Neural progenitor cell (in vitro differentiated cells): ENCODE measurements around the gene ASAP2. TPM values are rescaled to one million over a fixed set of nuclear protein-coding genes. Genes with fewer than 3 reads are reported as not detected.
A peak's percentile ranks its signal among the peaks of the same experiment; 100 is the strongest.

ENCODE experiments used
- DNase-seq: peaks from one replicate; pipeline ENCODE4 v3.0.0-alpha.2; 2016; ENCODE audit warnings: low spot score
- H2AFZ ChIP-seq: fragments of 200-600 bp; sonication (generic); replicated peaks from 2 replicates; pipeline ENCODE4 v1.6.1; 2016; ENCODE audit warnings: antibody characterized with exemption
- H3F3A ChIP-seq: fragments of 200-600 bp; sonication (generic); 2 replicates; pipeline ENCODE4 v1.6.1; 2016; ENCODE audit warnings: antibody characterized with exemption, low read depth
- H3K27ac ChIP-seq: fragments of 200-600 bp; sonication (generic); 2 replicates; pipeline ENCODE4 v1.5.1; 2016; ENCODE audit warnings: mild to moderate bottlenecking
- H3K27me3 ChIP-seq: fragments of 200-600 bp; sonication (generic); 2 replicates; pipeline ENCODE4 v1.6.1; 2016; ENCODE audit warnings: mild to moderate bottlenecking, moderate library complexity
- H3K36me3 ChIP-seq: fragments of 200-600 bp; sonication (generic); 2 replicates; pipeline ENCODE4 v1.5.1; 2016
- H3K4me1 ChIP-seq: fragments of 200-600 bp; sonication (generic); 2 replicates; pipeline ENCODE4 v1.6.1; 2016; ENCODE audit warnings: mixed run types
- H3K4me2 ChIP-seq: fragments of 200-600 bp; sonication (generic); 2 replicates; pipeline ENCODE4 v1.6.1; 2016
- H3K4me3 ChIP-seq: fragments of 200-600 bp; sonication (generic); 2 replicates; pipeline ENCODE4 v1.5.1; 2016
- H3K79me2 ChIP-seq: fragments of 200-600 bp; sonication (generic); 2 replicates; pipeline ENCODE4 v1.6.1; 2016; ENCODE audit warnings: low read depth
- H3K9ac ChIP-seq: fragments of 200-600 bp; sonication (generic); 2 replicates; pipeline ENCODE4 v1.6.1; 2016
- H3K9me3 ChIP-seq: fragments of 200-600 bp; sonication (generic); 2 replicates; pipeline ENCODE4 v1.5.1; 2016; ENCODE audit warnings: low read depth
- H4K20me1 ChIP-seq: fragments of 200-600 bp; sonication (generic); 2 replicates; pipeline ENCODE4 v1.6.1; 2016; ENCODE audit warnings: low read depth
- H3K27ac Mint-ChIP-seq: 3 replicates; pipeline ENCODE4 v1.8.0; 2021; ENCODE audit warnings: mixed read lengths
- H3K27me3 Mint-ChIP-seq: 2 replicates; pipeline ENCODE4 v1.8.0; 2022; ENCODE audit warnings: low read depth, mild to moderate bottlenecking, inconsistent platforms, moderate library complexity, mixed read lengths; ENCODE audit not compliant: insufficient read depth
- H3K36me3 Mint-ChIP-seq: 3 replicates; pipeline ENCODE4 v1.8.0; 2021; ENCODE audit warnings: mixed read lengths
- H3K4me1 Mint-ChIP-seq: 3 replicates; pipeline ENCODE4 v1.8.0; 2021; ENCODE audit warnings: mixed read lengths
- H3K4me3 Mint-ChIP-seq: 3 replicates; pipeline ENCODE4 v1.8.0; 2021; ENCODE audit warnings: mild to moderate bottlenecking, moderate library complexity, mixed read lengths
- H3K9me3 Mint-ChIP-seq: 3 replicates; pipeline ENCODE4 v1.8.0; 2020; ENCODE audit warnings: mixed read lengths
- EZH2 ChIP-seq: fragments of 200-600 bp; sonication (generic); IDR thresholded peaks from 2 replicates; pipeline ENCODE4 v1.6.1; 2017; ENCODE audit warnings: antibody characterized with exemption, mild to moderate bottlenecking, moderate library complexity
- EZH2phosphoT487 ChIP-seq: fragments of 200-600 bp; sonication (generic); IDR thresholded peaks from 2 replicates; pipeline ENCODE4 v1.6.1; 2017; ENCODE audit warnings: antibody characterized with exemption
- total RNA-seq: library from RNA; depleted of rRNA; stranded (reverse); fragments of >200 nt; gene quantifications from 2 replicates; pipeline ENCODE4 v1.2.3, GENCODE V29; 2015; ENCODE audit warnings: low replicate concordance
- TF ChIP-seq, protein P1 (sequence below): fragments of 200-600 bp; sonication (generic); IDR thresholded peaks from 2 replicates; pipeline ENCODE4 v1.5.1; 2017; ENCODE audit warnings: antibody characterized with exemption, mild to moderate bottlenecking

The ASAP2 gene
- total RNA-seq, 1 donor from 2014 or later, result 31.7 TPM

DNA sequence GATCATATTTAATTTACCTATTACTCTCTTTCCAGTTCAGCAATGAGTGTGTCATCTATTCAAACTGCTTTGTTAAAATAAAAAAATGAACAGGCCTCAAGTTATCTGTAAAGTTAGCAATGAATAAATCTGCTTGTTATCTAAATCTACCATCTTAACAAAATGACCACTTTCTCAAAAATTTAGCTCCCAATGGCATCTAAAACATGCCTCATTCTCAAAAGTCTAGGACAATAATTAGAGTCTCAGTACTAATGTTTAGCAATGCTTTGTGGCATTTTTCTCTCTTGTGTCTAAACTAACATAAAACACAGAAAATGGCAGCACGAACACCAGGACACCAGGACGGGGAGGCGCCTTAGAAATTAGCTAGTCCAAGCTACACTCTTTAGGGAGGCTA, 3.6 kb upstream of the ASAP2 start:
- no peak overlapping the region for H3K27ac Mint-ChIP-seq
- no peaks in the 10 kb centered on the region for H3K9me3 ChIP-seq
- no peaks in the 10 kb centered on the region for H3K36me3 ChIP-seq
- H3K4me1 Mint-ChIP-seq, result peaks cover 32% of the 10 kb centered on the region
- peaks cover 10% of the 10 kb centered on the region for H3F3A ChIP-seq
- peaks cover 6% of the 10 kb centered on the region for H3K4me1 ChIP-seq
- DNase-seq, result no peak
- H4K20me1 ChIP-seq, result peaks cover 4% of the 10 kb centered on the region
- no peak overlapping the region for H3K4me2 ChIP-seq
- H3K4me3 Mint-ChIP-seq, result no peak overlapping the region
- H3K9ac ChIP-seq, result no peak overlapping the region
- TF ChIP-seq EZH2phosphoT487 (no peak), EZH2 (no peak)
- TF ChIP-seq, protein P1, sequence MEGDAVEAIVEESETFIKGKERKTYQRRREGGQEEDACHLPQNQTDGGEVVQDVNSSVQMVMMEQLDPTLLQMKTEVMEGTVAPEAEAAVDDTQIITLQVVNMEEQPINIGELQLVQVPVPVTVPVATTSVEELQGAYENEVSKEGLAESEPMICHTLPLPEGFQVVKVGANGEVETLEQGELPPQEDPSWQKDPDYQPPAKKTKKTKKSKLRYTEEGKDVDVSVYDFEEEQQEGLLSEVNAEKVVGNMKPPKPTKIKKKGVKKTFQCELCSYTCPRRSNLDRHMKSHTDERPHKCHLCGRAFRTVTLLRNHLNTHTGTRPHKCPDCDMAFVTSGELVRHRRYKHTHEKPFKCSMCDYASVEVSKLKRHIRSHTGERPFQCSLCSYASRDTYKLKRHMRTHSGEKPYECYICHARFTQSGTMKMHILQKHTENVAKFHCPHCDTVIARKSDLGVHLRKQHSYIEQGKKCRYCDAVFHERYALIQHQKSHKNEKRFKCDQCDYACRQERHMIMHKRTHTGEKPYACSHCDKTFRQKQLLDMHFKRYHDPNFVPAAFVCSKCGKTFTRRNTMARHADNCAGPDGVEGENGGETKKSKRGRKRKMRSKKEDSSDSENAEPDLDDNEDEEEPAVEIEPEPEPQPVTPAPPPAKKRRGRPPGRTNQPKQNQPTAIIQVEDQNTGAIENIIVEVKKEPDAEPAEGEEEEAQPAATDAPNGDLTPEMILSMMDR, result no peak
- H2AFZ ChIP-seq, result no peak overlapping the region
- no peak overlapping the region for H3K4me3 ChIP-seq
- H3K79me2 ChIP-seq, result peaks cover 11% of the 10 kb centered on the region
- H3K27ac ChIP-seq, result no peak overlapping the region
- peaks cover 31% of the 10 kb centered on the region for H3K27me3 ChIP-seq
- no peaks in the 10 kb centered on the region for H3K9me3 Mint-ChIP-seq
- no peaks in the 10 kb centered on the region for H3K36me3 Mint-ChIP-seq
- peaks cover 13% of the 10 kb centered on the region for H3K27me3 Mint-ChIP-seq

DNA sequence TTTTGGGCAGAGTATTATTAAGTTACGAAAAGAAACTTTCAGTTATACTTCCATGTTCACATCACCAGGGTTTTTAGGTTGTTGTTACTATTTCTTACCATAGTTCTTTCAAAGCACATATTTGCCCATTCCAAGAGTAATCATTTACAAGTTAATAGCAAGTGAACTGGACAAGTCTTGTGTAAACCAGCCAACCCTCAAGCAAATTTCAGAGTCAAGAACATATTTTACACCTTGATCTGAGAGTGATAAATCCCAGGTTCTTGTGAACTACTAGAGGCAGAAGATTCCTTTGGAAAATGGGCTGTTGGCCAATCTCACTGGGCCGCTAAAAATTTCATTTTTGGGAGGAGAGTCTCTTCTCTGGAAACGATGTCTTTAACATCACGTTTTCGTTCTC, 2.7 kb upstream of the ASAP2 start:
- TF ChIP-seq, protein P1, result no peak
- TF ChIP-seq EZH2phosphoT487, result no peak
- no peak for TF ChIP-seq EZH2

DNA sequence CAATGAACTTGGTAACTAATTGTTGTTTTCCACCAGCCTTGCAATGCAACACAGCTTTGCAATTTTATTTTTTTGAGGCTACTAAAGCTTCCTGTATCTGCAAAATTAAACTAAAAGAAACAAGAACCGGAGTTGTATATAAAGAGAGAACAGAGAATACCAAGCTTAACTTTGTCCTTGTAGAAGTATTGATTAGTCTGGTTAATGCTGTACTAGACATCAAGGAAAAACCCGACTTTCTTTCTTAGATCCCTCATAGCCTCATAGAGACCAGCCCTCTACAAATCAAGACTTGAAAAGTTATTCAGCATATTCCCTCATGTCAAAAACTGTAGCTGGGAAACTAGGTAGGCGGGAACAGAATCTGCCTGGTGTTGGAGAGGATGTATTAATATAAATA, 1.7 kb upstream of the ASAP2 start:
- Mint-ChIP-seq H3K27ac (no peak overlapping the region), H3K4me3 (peak overlapping the region; percentile 89), H3K9me3 (no peaks in the 10 kb centered on the region), H3K4me1 (peaks cover 42% of the 10 kb centered on the region), H3K36me3 (peaks cover 2% of the 10 kb centered on the region), H3K27me3 (peaks cover 13% of the 10 kb centered on the region)
- H3K79me2 ChIP-seq, result peaks cover 31% of the 10 kb centered on the region
- peaks cover 23% of the 10 kb centered on the region for H4K20me1 ChIP-seq
- H3K9me3 ChIP-seq, result no peaks in the 10 kb centered on the region
- TF ChIP-seq, protein P1, result no peak
- TF ChIP-seq EZH2phosphoT487 (no peak), EZH2 (no peak)
- no peak overlapping the region for H3K27ac ChIP-seq
- H3K9ac ChIP-seq, result no peak overlapping the region
- H3K4me1 ChIP-seq, result peaks cover 18% of the 10 kb centered on the region
- DNase-seq, result no peak
- H3K27me3 ChIP-seq, result peaks cover 31% of the 10 kb centered on the region
- H3K36me3 ChIP-seq, result no peaks in the 10 kb centered on the region
- H2AFZ ChIP-seq, result no peak overlapping the region
- peaks cover 10% of the 10 kb centered on the region for H3F3A ChIP-seq
- no peak overlapping the region for H3K4me3 ChIP-seq
- no peak overlapping the region for H3K4me2 ChIP-seq

More for the DNA sequence above, 2.7 kb upstream of the ASAP2 start:
- peaks cover 20% of the 10 kb centered on the region for H3K79me2 ChIP-seq
- H3K4me3 ChIP-seq, result no peak overlapping the region
- peaks cover 41% of the 10 kb centered on the region for H3K4me1 Mint-ChIP-seq
- H3K27ac ChIP-seq, result no peak overlapping the region
- no peak overlapping the region for H2AFZ ChIP-seq
- H3K4me2 ChIP-seq, result no peak overlapping the region
- H3K4me1 ChIP-seq, result peaks cover 13% of the 10 kb centered on the region
- H3K9me3 Mint-ChIP-seq, result no peaks in the 10 kb centered on the region
- no peak overlapping the region for H3K27ac Mint-ChIP-seq
- peaks cover 13% of the 10 kb centered on the region for H4K20me1 ChIP-seq
- no peaks in the 10 kb centered on the region for H3K9me3 ChIP-seq
- no peaks in the 10 kb centered on the region for H3K36me3 Mint-ChIP-seq
- peaks cover 10% of the 10 kb centered on the region for H3F3A ChIP-seq
- peaks cover 13% of the 10 kb centered on the region for H3K27me3 Mint-ChIP-seq
- H3K4me3 Mint-ChIP-seq, result no peak overlapping the region
- DNase-seq, result no peak
- peaks cover 31% of the 10 kb centered on the region for H3K27me3 ChIP-seq
- H3K36me3 ChIP-seq, result no peaks in the 10 kb centered on the region
- H3K9ac ChIP-seq, result no peak overlapping the region
